Colonic mucosa (tissue), 4 donors: Measurements from ENCODE around the gene NNAT. TPM values are rescaled to one million over a fixed set of nuclear protein-coding genes. Genes with fewer than 3 reads are reported as not detected.
"Not testable (repeated sequence)": the region's sequence is repeated elsewhere in the genome, so short reads cannot be mapped to it uniquely, and the experiment has no call there.

ENCODE experiments used
- DNase-seq: peaks from one replicate; pipeline ENCODE4 v3.0.0-alpha.2; 2020
- H3K27ac ChIP-seq: fragments of 200-600 bp; one replicate; pipeline ENCODE4 v1.8.0; 2021
- H3K27me3 ChIP-seq: fragments of 200-600 bp; one replicate; pipeline ENCODE4 v1.8.0; 2021
- H3K36me3 ChIP-seq: fragments of 200-600 bp; one replicate; pipeline ENCODE4 v1.8.0; 2021
- H3K4me1 ChIP-seq: fragments of 200-600 bp; one replicate; pipeline ENCODE4 v1.8.0; 2021; ENCODE audit warnings: mild to moderate bottlenecking
- H3K4me3 ChIP-seq: fragments of 200-600 bp; one replicate; pipeline ENCODE4 v1.8.0; 2021
- H3K9ac ChIP-seq, 2 donors: one replicate each; pipeline ENCODE4 v1.7.0; 2013; ENCODE audit warnings: control low read depth in 2 of 2, low read depth in 2 of 2, low read length in 2 of 2
- H3K9me3 ChIP-seq: fragments of 200-600 bp; one replicate; pipeline ENCODE4 v1.8.0; 2021
- intact Hi-C: fragments of 100-400 bp; cut with DNase I; formaldehyde crosslinking; loops from one replicate; pipeline ENCODE4 v1.14.1; 2022
- total RNA-seq, 2 donors: library from RNA; stranded (reverse); fragmentation: NEBNext Ultra II Directional in 1 of 2; extraction: Animal tissue kit (Norgen Biotek cat#: 25700) in 1 of 2; gene quantifications; one replicate each; pipeline ENCODE4 v1.2.1, GENCODE V29; 2021
- TF ChIP-seq, protein P1 (sequence below): fragments of 200-600 bp; IDR thresholded peaks from one replicate; pipeline ENCODE4 v1.8.0; 2022; ENCODE audit warnings: antibody characterized with exemption, mild to moderate bottlenecking
- donor health status: healthy.
- donor health status: DM: no; HTN: no; CAD: no.
- donor health status: DM: no; HTN: no; CAD: no.

NNAT gene
- 1 to 10 TPM in 1 of 2 donors, not detected in 1; 3.3 TPM for total RNA-seq

DNA sequence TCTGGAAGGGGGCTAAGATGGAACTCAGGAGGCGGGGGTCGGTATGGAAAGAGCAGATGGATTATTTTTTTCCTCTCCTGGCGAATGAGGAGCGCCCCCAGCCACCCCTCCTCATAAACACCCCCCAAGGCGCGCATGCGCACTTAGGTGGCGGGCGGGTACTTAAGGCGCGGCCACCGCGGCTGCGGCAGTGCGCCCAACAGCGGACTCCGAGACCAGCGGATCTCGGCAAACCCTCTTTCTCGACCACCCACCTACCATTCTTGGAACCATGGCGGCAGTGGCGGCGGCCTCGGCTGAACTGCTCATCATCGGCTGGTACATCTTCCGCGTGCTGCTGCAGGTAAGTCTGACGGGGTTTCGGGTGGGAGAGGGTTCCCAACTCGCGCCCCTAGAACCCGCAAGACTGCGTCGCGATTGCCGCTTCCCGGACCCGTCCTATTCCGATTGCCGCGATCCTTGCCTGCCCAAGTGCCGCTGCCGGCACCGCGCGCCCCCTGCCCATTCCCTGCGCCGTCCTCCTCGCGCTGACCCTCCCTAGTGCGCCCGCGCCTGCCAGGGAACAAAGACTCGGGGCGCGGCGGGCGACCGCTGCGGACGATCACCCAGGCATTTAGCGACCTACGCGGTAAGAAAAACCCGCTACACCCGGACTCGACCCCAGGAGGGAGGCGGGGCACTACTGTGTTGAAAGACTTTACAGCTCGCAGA, at the start of gene NNAT:
Gene NNAT, plus strand, starts transcription at position 190 of the 711 bp plus-strand sequence. Its CDS starts 82 bp downstream, at position 272.
- no peaks in the 10 kb centered on the region for H3K27me3 ChIP-seq
- intact Hi-C loops = loop anchor here (5.0 kb wide), 1 partner anchor 124 kb away; no protein-coding TSS in a partner anchor
- TF ChIP-seq, protein P1, sequence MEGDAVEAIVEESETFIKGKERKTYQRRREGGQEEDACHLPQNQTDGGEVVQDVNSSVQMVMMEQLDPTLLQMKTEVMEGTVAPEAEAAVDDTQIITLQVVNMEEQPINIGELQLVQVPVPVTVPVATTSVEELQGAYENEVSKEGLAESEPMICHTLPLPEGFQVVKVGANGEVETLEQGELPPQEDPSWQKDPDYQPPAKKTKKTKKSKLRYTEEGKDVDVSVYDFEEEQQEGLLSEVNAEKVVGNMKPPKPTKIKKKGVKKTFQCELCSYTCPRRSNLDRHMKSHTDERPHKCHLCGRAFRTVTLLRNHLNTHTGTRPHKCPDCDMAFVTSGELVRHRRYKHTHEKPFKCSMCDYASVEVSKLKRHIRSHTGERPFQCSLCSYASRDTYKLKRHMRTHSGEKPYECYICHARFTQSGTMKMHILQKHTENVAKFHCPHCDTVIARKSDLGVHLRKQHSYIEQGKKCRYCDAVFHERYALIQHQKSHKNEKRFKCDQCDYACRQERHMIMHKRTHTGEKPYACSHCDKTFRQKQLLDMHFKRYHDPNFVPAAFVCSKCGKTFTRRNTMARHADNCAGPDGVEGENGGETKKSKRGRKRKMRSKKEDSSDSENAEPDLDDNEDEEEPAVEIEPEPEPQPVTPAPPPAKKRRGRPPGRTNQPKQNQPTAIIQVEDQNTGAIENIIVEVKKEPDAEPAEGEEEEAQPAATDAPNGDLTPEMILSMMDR = no peak
- H3K27ac ChIP-seq = no peak within 1 kb of the TSS
- DNase-seq = no peak
- H3K4me1 ChIP-seq = peaks cover 20% of the 10 kb centered on the region
- no peaks in the 10 kb centered on the region for H3K9me3 ChIP-seq
- H3K4me3 ChIP-seq = no peak within 1 kb of the TSS
- H3K36me3 ChIP-seq = peaks cover 4% of the 10 kb centered on the region
- H3K9ac ChIP-seq = no peak within 1 kb of the TSS

DNA sequence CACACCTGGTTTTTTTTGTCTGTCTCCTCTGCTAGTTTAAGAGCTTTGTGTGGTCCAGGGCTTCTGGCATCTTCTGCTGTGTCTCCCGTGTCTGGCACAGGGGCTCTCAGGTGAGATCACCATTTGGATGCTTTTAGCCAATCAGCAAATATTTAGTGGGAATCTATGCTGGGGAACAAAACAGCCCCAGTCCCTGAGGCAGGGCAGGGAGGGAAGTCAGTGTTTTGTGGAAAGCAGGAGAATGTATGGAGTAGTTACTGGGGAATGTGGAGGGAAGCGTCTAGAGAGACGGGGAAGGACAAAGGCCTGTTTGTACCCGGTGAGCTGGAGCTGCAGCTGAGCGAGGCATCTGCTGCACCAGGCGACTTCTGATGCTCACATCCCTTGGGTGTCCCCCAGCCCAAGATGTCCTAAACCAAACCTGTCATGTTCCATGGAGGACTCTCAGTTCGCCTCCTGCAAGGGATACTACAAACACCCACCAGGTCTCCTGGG, 49.3 kb upstream of the NNAT start:
- no peaks in the 10 kb centered on the region for H3K36me3 ChIP-seq
- no peak overlapping the region for H3K9ac ChIP-seq
- intact Hi-C loops = no loop called here
- H3K9me3 ChIP-seq = no peaks in the 10 kb centered on the region
- no peak overlapping the region for H3K27ac ChIP-seq
- TF ChIP-seq, protein P1 = no peak
- H3K4me3 ChIP-seq = no peak overlapping the region
- no peaks in the 10 kb centered on the region for H3K27me3 ChIP-seq
- no peak for DNase-seq
- no peaks in the 10 kb centered on the region for H3K4me1 ChIP-seq

- H3K27me3 ChIP-seq, H3K27ac ChIP-seq, H3K36me3 ChIP-seq, intact Hi-C loops, H3K9me3 ChIP-seq, DNase-seq, H3K4me1 ChIP-seq, H3K9ac ChIP-seq, H3K4me3 ChIP-seq: not testable (repeated sequence)
Observed at GRCh38 chr20:37472435-37472834, 48.6 kb upstream of the NNAT start.

DNA sequence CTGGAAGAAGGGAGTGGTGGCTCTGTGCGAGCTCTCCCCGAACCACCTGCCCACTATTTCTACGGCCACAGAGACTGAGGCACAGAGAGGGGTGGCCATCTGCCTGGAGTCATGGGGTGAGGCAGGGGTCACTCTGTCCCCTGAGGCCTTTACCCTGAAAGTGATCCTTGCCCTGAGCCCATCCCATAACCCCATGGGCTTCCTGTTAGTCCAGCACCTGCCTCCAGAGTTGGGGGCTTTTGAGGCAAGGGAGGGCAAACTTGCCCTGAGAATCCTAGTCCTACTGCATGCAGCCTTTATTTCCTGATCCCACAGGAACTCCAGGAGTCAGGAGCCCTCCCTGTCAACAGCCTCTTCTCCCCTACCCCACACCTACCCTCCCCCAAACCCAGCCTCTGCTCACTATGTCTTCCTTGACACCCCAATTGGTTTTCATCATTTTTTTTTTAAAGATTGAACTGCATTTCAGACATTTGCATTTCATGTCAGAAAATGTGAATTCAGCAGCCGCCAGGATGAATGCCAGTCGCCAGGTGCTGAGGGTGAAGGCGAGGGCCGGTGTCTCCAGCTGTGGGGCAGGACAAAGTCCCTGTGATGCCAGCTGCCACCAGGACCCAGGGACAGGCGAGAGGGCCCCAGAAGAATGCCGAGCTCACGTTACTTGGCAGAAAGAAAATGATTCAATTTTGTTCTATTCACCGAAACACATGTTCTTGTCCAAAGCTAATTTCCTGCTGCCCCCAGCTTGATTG, 47.6 kb upstream of the NNAT start:
- Histone ChIP-seq H3K9ac (no peak overlapping the region), H3K27ac (no peak overlapping the region), H3K27me3 (no peaks in the 10 kb centered on the region), H3K9me3 (no peaks in the 10 kb centered on the region), H3K4me1 (no peaks in the 10 kb centered on the region), H3K4me3 (no peak overlapping the region), H3K36me3 (no peaks in the 10 kb centered on the region)
- no peak for DNase-seq
- TF ChIP-seq, protein P1 = no peak
- intact Hi-C loops = no loop called here

DNA sequence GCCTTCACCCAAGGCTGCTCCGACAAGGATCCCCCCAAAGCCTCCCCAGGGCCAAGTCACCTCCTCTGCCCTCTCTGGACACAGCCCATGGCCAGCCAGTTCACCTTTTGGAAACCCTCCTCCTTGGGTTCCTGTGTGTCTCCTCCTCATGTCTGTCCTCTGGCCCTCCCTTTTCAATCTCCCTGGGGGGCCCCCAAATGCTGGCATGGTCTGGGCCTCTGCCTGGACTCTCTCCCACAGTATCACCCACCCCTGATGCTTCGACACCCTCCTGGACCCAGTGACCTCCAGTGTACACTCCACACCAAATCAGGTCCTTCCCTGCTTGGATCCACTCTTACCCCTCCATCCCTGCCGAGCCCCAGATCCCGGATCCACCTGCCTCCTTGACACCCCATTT, 46.7 kb upstream of the NNAT start:
- Histone ChIP-seq H3K4me1 (no peaks in the 10 kb centered on the region), H3K36me3 (no peaks in the 10 kb centered on the region), H3K4me3 (no peak overlapping the region), H3K9ac (no peak overlapping the region), H3K27ac (no peak overlapping the region), H3K9me3 (no peaks in the 10 kb centered on the region), H3K27me3 (no peaks in the 10 kb centered on the region)
- intact Hi-C loops = no loop called here
- TF ChIP-seq, protein P1 = no peak
- DNase-seq = no peak
